Inferior parietal cortex (tissue), 1 donor: Measurements from ENCODE around the gene TBC1D1.
"Not testable (repeated sequence)": the region's sequence is repeated elsewhere in the genome, so short reads cannot be mapped to it uniquely, and the experiment has no call there.

Source experiments
- DNase-seq: peaks from one replicate; pipeline ENCODE4 v3.0.0-alpha.2; 2016; ENCODE audit errors: extremely low spot score

Gene TBC1D1

DNA sequence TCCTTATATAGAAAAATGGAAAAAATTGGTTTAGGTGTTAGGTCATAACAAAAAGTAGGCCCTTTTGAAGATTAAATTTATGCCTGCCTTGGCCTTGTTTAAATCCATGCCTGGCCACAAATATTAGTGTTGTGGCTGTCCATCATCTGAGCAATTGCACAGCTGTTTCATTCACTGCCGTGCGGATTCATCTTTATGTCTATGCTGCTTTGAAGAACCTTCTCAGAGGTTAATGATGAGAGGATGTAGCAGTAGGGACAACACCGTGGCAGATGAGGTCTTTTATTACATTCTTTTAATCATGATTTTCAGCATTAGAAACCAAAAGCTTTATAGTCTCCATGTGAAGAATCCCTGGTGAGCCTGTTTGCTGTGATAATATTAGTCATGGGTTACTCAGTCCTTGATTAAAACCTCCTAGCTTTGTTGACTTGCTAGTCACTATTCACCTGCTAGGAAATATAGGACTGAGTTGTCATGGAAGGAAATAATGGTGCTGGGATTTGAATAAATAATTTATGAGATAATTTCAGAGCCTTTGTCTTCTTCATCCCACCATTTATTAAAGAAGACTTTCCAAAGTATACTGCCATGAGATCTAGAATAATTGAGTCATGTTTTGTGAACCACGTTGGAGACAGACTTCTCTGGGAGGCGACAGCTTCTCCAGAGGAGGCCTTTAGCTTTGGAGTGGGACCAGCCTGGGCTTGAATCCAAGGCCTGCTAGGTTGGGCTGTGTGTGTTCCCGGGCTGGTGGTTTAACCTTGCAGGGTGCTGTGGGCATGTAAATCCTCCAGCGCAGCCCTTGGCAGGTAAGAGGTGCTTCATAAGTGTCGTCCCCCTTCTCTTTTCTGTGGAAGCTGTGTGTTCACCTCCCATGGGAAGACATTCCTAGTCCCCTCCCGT is 122.8 kb downstream of the TBC1D1 start:
- no peak for DNase-seq

GRCh38 chr4:38014421-38014852 is 123.6 kb downstream of the TBC1D1 start:
- DNase-seq, result no peak

- DNase-seq, result no peak
These were observed 125.1 kb downstream of the TBC1D1 start for GRCh38 chr4:38015886-38016515.

GRCh38 chr4:38016698-38017097 is 125.8 kb downstream of the TBC1D1 start:
- no peak for DNase-seq

- no peak for DNase-seq
These were observed 126.7 kb downstream of the TBC1D1 start for GRCh38 chr4:38017609-38018008.

- DNase-seq, result no peak
These were observed 129.5 kb downstream of the TBC1D1 start for GRCh38 chr4:38020386-38020785.

GRCh38 chr4:38020961-38021360 is 130.1 kb downstream of the TBC1D1 start:
- not testable (repeated sequence) for DNase-seq

DNA sequence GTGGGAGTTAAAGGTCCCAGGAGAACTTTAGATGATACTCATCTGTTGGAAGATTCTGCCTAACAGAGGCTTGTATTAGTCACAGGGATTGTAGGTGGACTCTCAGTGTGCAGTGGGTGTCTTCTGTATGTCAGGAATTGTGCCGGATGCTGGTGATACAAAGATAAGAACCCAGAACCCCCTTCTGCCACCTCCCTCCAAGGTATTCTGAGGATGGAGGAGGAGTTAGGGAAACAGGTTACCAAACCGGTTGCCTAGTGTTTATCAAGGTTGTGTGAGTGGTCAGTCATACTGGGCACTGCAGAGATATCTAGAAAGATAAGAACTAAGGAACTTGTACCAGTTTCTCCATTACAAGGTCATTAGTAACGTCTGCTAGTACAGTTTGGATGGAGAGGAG is 130.9 kb downstream of the TBC1D1 start:
- DNase-seq, result no peak

- DNase-seq, result no peak
These were observed 132.7 kb downstream of the TBC1D1 start for GRCh38 chr4:38023347-38024205.

- DNase-seq, result no peak
These were observed 133.3 kb downstream of the TBC1D1 start for GRCh38 chr4:38024206-38024509.

DNA sequence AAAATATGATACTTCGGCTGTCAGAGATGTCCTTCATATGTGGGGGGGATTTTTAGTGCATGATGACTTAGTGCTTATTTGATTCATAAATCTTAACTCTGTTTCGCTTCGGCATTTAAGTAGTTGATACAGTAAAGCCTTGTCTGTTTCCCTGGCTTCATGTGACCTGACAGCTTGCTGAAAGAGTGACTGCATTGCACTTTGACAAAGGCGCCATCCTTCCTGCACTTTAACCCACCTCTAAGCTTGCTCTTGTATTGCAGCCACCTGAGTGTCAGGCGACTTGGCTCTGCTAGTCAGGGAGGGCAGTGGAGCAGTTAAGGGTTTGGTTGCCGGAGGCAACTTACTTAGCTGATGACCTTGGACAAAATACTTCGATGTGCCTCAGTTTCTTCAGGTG is 134.8 kb downstream of the TBC1D1 start:
- no peak for DNase-seq

DNA sequence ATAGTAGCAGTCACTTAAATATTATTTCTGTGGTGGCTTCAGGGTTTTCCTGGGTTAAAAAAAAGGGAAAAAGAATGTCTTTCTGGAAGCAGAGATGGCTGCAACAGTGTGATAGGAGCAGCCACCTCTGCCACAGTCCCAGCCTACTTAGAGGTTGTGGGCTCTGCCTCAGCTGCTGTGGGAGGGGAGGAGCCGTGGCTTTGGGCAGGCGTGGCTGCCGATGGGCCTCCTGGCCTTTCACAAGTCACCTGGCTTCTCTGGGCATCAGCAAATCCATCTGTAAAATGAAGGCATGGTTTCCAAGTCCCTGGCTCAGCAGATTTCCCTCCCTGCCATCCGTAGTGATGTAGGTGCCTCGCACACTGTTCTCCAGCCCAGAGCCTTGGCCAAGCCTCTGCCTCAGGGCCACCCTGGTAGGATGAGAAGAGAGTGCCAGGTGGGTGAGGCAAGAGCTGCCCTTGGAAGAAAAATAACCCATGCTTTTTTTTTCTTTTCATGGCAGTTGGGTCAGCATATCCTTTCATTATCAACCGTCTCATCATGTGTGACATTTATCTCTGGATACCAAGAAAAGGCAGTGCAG is 135.4 kb downstream of the TBC1D1 start:
- DNase-seq, result no peak

DNA sequence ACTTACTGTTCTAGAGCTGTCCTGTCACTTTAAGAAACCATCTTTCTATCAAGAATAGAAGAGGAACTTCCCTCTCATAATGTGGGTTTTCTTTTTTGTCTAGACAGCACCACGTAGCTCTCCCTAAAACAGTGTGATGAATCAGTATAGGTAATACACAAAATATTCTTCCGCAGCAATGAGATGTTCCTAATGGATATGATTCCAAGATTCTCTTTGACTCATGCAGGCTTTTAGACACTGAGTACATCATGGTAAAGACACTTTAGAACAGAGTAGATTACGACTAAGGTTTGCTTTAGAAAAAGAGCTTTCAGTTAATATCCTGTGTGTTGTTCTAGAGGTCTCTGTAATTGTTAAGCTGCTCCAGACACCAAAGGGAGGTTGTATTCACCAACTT is 139.1 kb downstream of the TBC1D1 start:
- no peak for DNase-seq

DNA sequence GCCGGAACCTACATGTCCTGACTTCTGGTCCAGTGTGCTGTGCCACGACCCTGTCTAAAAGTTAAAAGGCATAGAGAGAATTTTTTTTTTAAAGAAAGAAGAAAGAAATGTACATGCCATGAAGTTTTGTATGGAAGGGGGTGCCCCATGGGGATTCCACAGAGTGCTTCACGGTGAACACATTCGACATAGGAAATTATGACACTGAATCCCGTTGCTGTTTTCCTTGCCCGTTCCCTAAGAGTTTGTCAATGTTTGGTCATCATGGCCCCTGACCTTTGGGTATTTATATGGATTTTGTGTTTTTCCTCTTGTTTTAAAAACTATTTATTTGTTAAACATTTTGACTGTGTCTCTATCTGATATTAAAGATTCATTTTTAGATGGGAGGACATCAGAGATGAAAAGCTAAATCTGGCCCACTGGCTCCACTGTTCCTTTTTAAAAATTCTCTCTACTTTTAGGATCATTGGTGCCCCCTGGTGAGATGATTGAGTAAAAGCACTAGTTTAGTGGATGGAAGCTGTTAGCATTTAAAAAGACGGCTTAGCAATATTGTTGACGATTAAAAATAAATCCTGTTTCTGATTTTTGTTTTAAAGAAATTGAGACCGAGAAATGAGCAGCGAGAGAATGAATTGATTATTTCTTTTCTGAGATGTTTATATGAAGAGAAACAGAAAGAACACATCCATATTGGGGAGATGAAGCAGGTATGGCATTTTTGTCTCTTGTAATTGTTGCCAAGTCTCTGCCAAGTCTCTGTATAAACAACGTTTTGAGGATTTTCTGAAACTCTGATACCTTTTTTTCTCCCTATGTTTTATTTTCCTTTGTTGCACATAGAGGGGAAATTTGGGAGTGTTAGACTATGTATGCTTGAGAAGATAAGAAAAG is 144.3 kb downstream of the TBC1D1 start:
- peak; percentile 82 for DNase-seq

DNA sequence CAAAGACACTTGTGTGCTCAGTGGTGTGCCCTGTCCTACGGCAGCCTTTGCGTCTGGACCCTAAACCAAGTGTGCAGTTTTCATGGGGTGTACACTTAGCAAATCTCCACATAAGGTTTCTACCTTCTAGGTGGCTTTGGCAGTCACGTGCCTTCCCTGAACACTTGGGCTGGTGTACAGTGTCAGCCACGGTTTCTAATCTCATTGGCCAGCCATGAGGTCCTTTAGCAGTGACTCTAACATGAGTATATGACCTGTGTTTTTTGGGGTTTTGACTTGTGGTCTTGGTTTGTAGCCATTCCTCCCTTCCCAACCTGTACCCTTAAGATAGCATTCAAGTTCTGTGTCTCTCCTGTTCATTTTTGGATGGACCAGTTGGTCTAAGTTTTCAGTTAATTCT is 145.7 kb downstream of the TBC1D1 start:
- no peak for DNase-seq

GRCh38 chr4:38037612-38038011 is 146.7 kb downstream of the TBC1D1 start:
- DNase-seq, result no peak

GRCh38 chr4:38040619-38041018 is 149.7 kb downstream of the TBC1D1 start:
- DNase-seq, result no peak

DNA sequence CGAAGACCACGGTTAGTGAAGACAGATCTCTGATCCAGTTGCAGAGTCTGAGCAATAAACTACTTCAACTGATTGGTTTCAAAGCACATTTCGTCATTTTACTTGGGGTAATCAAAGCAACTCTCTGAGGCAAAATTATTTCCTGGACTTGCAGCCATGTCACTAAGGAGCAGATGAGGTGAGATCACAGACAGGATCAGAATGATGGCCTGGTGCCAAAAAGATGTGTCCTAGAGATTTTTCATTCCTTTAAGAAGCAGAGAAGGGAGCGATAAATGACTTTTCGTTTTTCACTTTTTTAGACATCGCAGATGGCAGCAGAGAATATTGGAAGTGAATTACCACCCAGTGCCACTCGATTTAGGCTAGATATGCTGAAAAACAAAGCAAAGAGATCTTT is 153.2 kb downstream of the TBC1D1 start:
- no peak for DNase-seq

DNA sequence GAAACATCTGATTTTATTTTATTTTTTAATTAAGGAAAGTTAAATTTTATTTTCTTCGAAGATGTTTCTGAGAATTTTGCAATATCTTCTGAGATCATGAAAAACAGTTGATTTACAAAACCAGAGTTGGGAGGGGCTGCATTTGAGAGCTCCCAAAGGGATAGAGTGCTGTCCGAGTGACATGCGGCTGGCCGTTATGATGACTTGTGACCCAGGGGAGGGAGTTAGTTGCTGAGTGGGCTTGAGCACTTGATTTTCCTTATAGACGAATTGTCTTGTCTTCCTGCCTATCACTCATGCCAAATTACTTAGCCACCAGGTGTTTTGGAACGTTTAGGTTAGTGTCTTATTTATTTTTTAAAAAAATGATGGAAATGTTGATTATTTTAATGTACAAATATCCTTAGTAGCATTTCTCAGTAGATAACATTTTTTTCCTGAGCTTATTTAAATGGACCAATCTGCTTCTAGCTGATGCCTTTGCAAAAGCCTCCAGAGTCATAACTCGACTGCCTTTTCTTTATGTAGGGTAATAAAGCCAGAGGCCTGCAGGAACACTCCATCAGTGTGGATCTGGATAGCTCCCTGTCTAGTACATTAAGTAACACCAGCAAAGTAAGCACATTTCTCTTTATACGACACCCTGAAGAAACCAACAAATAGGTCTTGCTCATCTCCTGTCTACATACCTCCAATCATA is 154.6 kb downstream of the TBC1D1 start:
- no peak for DNase-seq

DNA sequence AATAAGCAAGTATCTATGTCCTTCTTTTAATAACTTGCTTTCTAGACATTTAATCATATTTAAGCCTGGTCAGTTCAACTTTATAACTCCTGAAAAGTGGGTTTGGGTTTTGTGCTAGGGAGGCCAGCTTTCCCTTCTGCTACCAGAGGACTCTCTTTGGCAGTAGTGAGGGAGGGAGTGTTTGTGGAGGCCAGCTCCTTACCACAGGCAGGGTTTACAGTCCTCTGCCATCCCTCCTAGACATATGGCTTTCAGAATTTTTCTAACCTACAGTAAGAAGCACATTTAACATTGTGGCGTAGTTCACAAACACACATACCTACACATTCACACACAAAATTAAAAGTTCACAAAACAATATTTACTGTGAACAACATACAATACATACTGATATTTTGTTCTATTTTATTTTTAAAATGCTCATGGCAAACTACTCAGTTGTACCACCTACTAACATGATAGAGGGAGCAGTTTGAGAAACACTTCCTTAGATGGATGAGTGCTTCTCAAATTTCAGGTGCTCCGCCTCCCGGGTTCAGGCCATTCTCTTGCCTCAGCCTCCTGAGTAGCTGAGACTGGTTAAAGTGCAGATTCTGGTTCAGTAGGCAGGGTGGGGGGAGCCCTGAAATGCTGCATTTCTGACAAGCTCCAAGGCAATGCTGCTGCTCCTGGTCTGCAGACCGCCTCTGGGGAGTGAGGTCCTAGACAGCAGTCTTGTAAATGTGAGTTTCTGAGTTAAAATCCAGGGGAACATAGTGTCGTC is 156.0 kb downstream of the TBC1D1 start:
- no peak for DNase-seq
